SU-DHL-6 (cell line): ENCODE measurements around the gene TSLP.

ENCODE experiments used
- CTCF ChIP-seq: fragments of 200-600 bp; sonication (generic); IDR thresholded peaks from one replicate; pipeline ENCODE4 v1.5.1; 2017; ENCODE audit warnings: antibody characterized with exemption, mild to moderate bottlenecking, low read length, moderate library complexity; ENCODE audit not compliant: insufficient read depth, poor library complexity, severe bottlenecking
- EZH2phosphoT487 ChIP-seq: fragments of 200-600 bp; sonication (generic), shearing (Covaris generic); conservative IDR thresholded peaks from 2 replicates; pipeline ENCODE4 v1.6.1; 2018; ENCODE audit warnings: mild to moderate bottlenecking, antibody characterized with exemption, low read length, moderate library complexity, mixed read lengths

- TF ChIP-seq CTCF: no peak
- no peak for TF ChIP-seq EZH2phosphoT487
These were observed 50.9 kb downstream of the TSLP start for GRCh38 chr5:111122398-111122797.
